CD14-positive monocyte (primary cell): ENCODE measurements around the gene BMPER. TPM values are rescaled to one million over a fixed set of nuclear protein-coding genes. Genes with fewer than 3 reads are reported as not detected.

Experiments
- DNase-seq, 3 donors: peaks; one replicate each; pipeline ENCODE4 v3.0.0-alpha.2; 2011 to 2022
- H2AFZ ChIP-seq: 2 replicates; pipeline ENCODE4 v1.6.0; 2012; ENCODE audit warnings: mild to moderate bottlenecking, low read depth, low read length, inconsistent platforms; ENCODE audit not compliant: insufficient read depth, poor library complexity, severe bottlenecking
- H3K27ac ChIP-seq, 2 donors: 1 replicate in 1 of 2; 2 replicates in 1 of 2; pipeline ENCODE4 v1.5.1; 2012 to 2013; ENCODE audit warnings: low read length in 2 of 2, control low read depth in 1 of 2, inconsistent platforms in 1 of 2, low read depth in 1 of 2, mild to moderate bottlenecking in 1 of 2
- H3K27me3 ChIP-seq, 2 donors: one replicate each; pipeline versions ENCODE4 v1.6.0 to v1.6.1; 2011 to 2013; ENCODE audit warnings: low read length in 2 of 2; ENCODE audit not compliant: control insufficient read depth in 2 of 2, insufficient read depth in 2 of 2
- H3K36me3 ChIP-seq, 2 donors: replicated peaks in 1 of 2; 1 replicate in 1 of 2; 2 replicates in 1 of 2; pipeline versions ENCODE4 v1.5.1 to v1.6.1; 2012 to 2013; ENCODE audit warnings: low read length in 2 of 2, control low read depth in 1 of 2, inconsistent platforms in 1 of 2, mild to moderate bottlenecking in 1 of 2; ENCODE audit not compliant: insufficient read depth in 2 of 2, control insufficient read depth in 1 of 2
- H3K4me1 ChIP-seq, 2 donors: 1 replicate in 1 of 2; 2 replicates in 1 of 2; pipeline versions ENCODE4 v1.5.1 to v1.6.1; 2012 to 2013; ENCODE audit warnings: low read length in 2 of 2, control low read depth in 1 of 2, inconsistent platforms in 1 of 2, mild to moderate bottlenecking in 1 of 2, moderate library complexity in 1 of 2; ENCODE audit not compliant: insufficient read depth in 2 of 2, control insufficient read depth in 1 of 2
- H3K4me2 ChIP-seq: replicated peaks from 2 replicates; pipeline ENCODE3; 2012; ENCODE audit warnings: low read length, moderate library complexity, mild to moderate bottlenecking; ENCODE audit not compliant: poor library complexity, severe bottlenecking; ENCODE audit errors: extremely low read depth
- H3K4me3 ChIP-seq, 3 experiments: fragments of 200-600 bp in 1 of 3; sonication (generic) in 1 of 3; replicated peaks in 1 of 3; 1 replicate in 2 of 3; 2 replicates in 1 of 3; pipeline ENCODE4 v1.5.1; 2011 to 2013; ENCODE audit warnings: low read length in 3 of 3, mild to moderate bottlenecking in 3 of 3, control low read depth in 2 of 3, low read depth in 2 of 3, inconsistent platforms in 1 of 3, moderate library complexity in 1 of 3
- H3K79me2 ChIP-seq: 2 replicates; pipeline ENCODE4 v1.6.0; 2012; ENCODE audit warnings: mild to moderate bottlenecking, control low read depth, inconsistent platforms, low read length, moderate library complexity; ENCODE audit not compliant: insufficient read depth
- H3K9ac ChIP-seq: 2 replicates; pipeline ENCODE4 v1.6.0; 2017; ENCODE audit warnings: low read length, mild to moderate bottlenecking; ENCODE audit not compliant: insufficient read depth, poor library complexity, severe bottlenecking
- H3K9me3 ChIP-seq, 2 donors: replicated peaks in 1 of 2; 1 replicate in 1 of 2; 2 replicates in 1 of 2; pipeline versions ENCODE4 v1.5.1 to v1.6.1; 2012 to 2013; ENCODE audit warnings: low read length in 2 of 2, control low read depth in 1 of 2; ENCODE audit not compliant: control insufficient read depth in 1 of 2, insufficient read depth in 1 of 2
- H4K20me1 ChIP-seq: 2 replicates; pipeline ENCODE4 v1.6.0; 2012; ENCODE audit warnings: mild to moderate bottlenecking, low read length, control low read depth, moderate library complexity; ENCODE audit not compliant: insufficient read depth
- H3K27ac Mint-ChIP-seq, 7 donors: one replicate each; pipeline ENCODE4 v1.8.0; 2020; ENCODE audit warnings: mild to moderate bottlenecking in 7 of 7, mixed read lengths in 7 of 7, moderate library complexity in 6 of 7, inconsistent platforms in 2 of 7
- H3K27me3 Mint-ChIP-seq, 3 donors: one replicate each; pipeline ENCODE4 v1.8.0; 2021 to 2022; ENCODE audit warnings: low read depth in 3 of 3, mild to moderate bottlenecking in 3 of 3, mixed read lengths in 3 of 3, moderate library complexity in 3 of 3, inconsistent platforms in 1 of 3
- H3K36me3 Mint-ChIP-seq, 2 donors: one replicate each; pipeline ENCODE4 v1.8.0; 2020; ENCODE audit warnings: mixed read lengths in 2 of 2, inconsistent platforms in 1 of 2, mild to moderate bottlenecking in 1 of 2
- H3K4me1 Mint-ChIP-seq: one replicate; pipeline ENCODE4 v1.8.0; 2020; ENCODE audit warnings: mild to moderate bottlenecking, mixed read lengths
- H3K4me3 Mint-ChIP-seq, 2 donors: one replicate each; pipeline ENCODE4 v1.8.0; 2020; ENCODE audit warnings: mild to moderate bottlenecking in 2 of 2, mixed read lengths in 2 of 2, moderate library complexity in 1 of 2
- H3K9me3 Mint-ChIP-seq, 7 donors: one replicate each; pipeline ENCODE4 v1.8.0; 2020 to 2022; ENCODE audit warnings: mixed read lengths in 7 of 7, mild to moderate bottlenecking in 6 of 7, moderate library complexity in 6 of 7, inconsistent platforms in 2 of 7
- WGBS: methylation state at CpG from one replicate; pipeline ENCODE4 v1.1.5; 2013; ENCODE audit warnings: missing lambda C conversion rate; ENCODE audit not compliant: insufficient coverage; 5-methylcytosine and 5-hydroxymethylcytosine counted together
- intact Hi-C, 2 donors: fragments of 100-400 bp; cut with micrococcal nuclease; formaldehyde crosslinking; loops; one replicate each; pipeline versions ENCODE4 v1.15.0 to v1.15.1; 2023
- polyA plus RNA-seq, 3 donors: library from polyadenylated mRNA; depleted of rRNA in 1 of 3; unstranded in 2 of 3; stranded (reverse) in 1 of 3; fragments of 300-500 nt in 2 of 3; fragments of >200 nt in 1 of 3; fragmentation: Illumina TruSeq in 2 of 3; gene quantifications; 1 replicate in 2 of 3; 2 replicates in 1 of 3; pipeline ENCODE4 v1.2.3, GENCODE V29; 2012 to 2021
- TF ChIP-seq, protein P1 (sequence below): fragments of 200-600 bp; IDR thresholded peaks from one replicate; pipeline ENCODE4 v1.8.0; 2022; ENCODE audit warnings: antibody characterized with exemption, mild to moderate bottlenecking

Gene BMPER
- polyA plus RNA-seq, 3 donors: not detected

DNA sequence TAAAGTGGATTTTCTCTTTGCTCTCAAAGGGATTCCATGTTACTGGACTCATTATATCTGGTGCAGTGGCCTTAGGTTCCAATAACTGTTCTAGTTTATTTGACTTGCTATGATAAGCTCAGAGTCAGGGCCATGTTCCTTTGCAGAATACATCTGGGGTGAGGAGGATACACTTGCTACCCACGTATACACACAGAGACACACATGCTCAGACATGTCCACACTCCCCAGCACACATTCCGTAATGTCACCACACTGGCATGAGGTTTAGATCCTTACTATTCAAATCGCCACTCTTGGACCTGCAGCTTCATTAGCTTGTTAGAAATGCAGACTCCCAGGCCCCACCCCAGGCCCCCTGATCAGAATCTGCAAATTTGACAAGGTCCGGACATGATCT lies 195.3 kb downstream of the BMPER start:
- Histone ChIP-seq H3K4me2 (no peak overlapping the region), H3K36me3 (no peaks in the 10 kb centered on the region), H3K27ac (no peak overlapping the region), H2AFZ (no peak overlapping the region), H4K20me1 (no peaks in the 10 kb centered on the region), H3K9ac (no peak overlapping the region), H3K79me2 (no peaks in the 10 kb centered on the region), H3K9me3 (peaks cover 2 to 14% of the 10 kb centered on the region in 2 donors), H3K4me1 (no peaks in the 10 kb centered on the region), H3K4me3 (no peak overlapping the region), H3K27me3 (no peaks in the 10 kb centered on the region)
- DNase-seq: no peak
- H3K4me3 Mint-ChIP-seq: no peak overlapping the region
- no peaks in the 10 kb centered on the region for H3K4me1 Mint-ChIP-seq
- intact Hi-C loops: no loop called here
- H3K27me3 Mint-ChIP-seq: no peaks in the 10 kb centered on the region
- no peaks in the 10 kb centered on the region for H3K36me3 Mint-ChIP-seq
- WGBS: 60% methylated on average over 3 of the region's 4 CpGs
- peaks cover 3 to 22% (median 5%) of the 10 kb centered on the region in 7 donors for H3K9me3 Mint-ChIP-seq
- TF ChIP-seq, protein P1, sequence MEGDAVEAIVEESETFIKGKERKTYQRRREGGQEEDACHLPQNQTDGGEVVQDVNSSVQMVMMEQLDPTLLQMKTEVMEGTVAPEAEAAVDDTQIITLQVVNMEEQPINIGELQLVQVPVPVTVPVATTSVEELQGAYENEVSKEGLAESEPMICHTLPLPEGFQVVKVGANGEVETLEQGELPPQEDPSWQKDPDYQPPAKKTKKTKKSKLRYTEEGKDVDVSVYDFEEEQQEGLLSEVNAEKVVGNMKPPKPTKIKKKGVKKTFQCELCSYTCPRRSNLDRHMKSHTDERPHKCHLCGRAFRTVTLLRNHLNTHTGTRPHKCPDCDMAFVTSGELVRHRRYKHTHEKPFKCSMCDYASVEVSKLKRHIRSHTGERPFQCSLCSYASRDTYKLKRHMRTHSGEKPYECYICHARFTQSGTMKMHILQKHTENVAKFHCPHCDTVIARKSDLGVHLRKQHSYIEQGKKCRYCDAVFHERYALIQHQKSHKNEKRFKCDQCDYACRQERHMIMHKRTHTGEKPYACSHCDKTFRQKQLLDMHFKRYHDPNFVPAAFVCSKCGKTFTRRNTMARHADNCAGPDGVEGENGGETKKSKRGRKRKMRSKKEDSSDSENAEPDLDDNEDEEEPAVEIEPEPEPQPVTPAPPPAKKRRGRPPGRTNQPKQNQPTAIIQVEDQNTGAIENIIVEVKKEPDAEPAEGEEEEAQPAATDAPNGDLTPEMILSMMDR: no peak
- H3K27ac Mint-ChIP-seq: no peak overlapping the region

DNA sequence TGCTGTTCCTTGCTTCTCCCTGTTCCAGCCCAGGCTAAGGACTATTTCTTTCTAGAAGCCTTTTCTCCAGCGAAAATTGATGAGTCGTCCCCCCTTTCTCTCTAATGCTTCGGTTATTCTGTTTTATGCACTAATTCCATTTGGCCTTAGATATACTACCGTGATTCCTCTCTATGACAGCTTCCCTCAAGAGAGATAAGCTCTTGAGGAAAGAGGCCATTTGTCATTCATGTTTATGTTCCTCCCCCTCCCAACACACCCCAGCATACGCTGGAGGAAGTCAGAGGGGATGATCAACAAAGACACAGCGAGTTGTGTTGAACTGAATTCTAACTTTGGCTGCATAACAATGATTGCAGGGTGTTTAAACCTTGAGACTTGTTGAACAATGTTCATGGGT lies 198.8 kb downstream of the BMPER start:
- Histone ChIP-seq H3K9me3 (peaks cover 4 to 17% of the 10 kb centered on the region in 2 donors), H3K27me3 (no peaks in the 10 kb centered on the region), H3K27ac (no peak overlapping the region), H2AFZ (no peak overlapping the region), H3K4me3 (no peak overlapping the region), H3K9ac (no peak overlapping the region), H3K36me3 (no peaks in the 10 kb centered on the region), H4K20me1 (no peaks in the 10 kb centered on the region), H3K4me2 (no peak overlapping the region), H3K79me2 (no peaks in the 10 kb centered on the region), H3K4me1 (no peaks in the 10 kb centered on the region)
- TF ChIP-seq, protein P1: no peak
- Mint-ChIP-seq H3K9me3 (peaks cover 3 to 25% (median 9%) of the 10 kb centered on the region in 7 donors), H3K4me1 (no peaks in the 10 kb centered on the region), H3K27me3 (no peaks in the 10 kb centered on the region), H3K4me3 (no peak overlapping the region), H3K36me3 (no peaks in the 10 kb centered on the region), H3K27ac (no peak overlapping the region)
- no CpG with 5 or more reads among the region's 6 CpGs for whole genome bisulfite sequencing
- DNase-seq: no peak
- intact Hi-C loops: no loop called here
